GM19372 (cell line): ENCODE data around the gene SMIM38.

Experiments used
- ATAC-seq: cut with Tn5 transposase; IDR thresholded peaks from one replicate; pipeline ENCODE4 v1.9.1; 2021; ENCODE audit warnings: mild to moderate bottlenecking, low read depth, moderate library complexity; ENCODE audit not compliant: unreplicated experiment

Gene SMIM38

DNA sequence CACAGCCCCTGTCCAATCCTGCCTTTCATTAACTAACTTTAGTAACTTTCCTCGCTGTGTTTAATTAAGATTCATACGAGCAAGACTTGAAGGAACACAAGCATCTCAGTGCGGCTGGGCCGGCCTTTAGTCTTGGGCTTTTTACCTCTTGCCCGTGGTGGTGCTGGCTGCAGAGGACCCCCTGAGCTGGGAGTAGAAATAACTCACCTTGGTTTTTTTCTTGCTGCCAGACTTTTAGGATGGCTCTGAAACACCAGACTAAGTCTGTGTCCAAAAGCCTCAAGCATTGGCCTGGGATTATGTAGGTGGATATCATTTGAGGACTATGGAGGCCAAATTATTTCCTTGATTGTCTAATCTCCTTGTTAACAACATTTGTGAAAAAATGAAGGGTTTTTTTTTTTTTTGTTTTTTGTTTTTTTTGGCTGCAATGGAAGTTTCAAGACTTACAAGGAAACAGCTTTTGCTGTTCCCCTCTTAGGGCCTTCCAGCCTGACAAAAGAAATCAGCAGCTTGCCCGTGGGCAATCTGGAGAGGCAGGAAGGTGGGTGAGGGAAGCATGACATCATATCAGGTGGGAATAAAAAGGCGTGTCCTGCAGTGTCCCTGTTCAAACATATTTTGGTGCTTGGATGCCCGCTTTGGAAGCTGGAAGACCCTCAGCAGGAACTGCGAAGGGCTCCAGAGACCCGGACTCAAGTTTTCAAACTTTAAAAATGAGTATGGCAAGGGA, 44.0 kb downstream of the SMIM38 start:
- ATAC-seq: no peak

DNA sequence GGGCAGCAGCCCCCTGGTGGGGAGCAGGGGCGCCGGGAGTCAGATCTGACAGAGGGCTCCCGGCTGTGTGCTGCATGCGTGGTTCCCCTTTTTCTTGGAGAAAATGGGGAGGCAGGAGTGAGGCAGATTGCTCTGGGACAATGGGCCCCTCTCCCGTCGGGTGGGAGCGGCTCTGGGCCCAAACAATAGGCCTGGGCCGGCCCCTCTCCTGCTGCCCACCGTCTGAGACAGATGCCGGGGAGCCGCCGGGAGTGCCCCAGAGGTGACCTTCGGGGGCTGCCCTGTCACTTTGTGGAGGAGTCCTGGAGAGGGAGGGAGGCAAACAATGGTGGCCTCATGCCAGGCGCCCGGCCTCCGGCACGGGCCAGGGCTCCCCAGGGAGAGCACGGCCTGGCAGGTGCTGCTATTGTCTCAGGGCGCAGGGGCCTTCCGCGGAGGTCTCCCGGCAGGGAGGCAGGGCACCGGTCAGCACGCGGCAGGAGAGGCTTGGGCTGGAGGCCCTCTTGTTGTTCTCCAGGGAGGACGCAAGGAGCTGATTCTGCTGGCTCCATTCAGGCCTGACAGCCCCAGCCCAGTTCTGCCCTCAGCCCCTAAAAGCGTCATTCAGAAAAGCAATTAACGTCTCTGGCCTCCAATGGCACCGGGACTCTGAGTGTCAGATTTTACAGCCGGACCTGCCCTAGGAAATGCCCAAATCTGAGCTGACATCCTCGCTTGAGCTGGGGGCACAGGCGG, 44.8 kb downstream of the SMIM38 start:
- no peak for ATAC-seq

- no peak for ATAC-seq
These were observed 45.3 kb downstream of the SMIM38 start for GRCh38 chr11:69201066-69201365.

- no peak for ATAC-seq
These were observed 46.1 kb downstream of the SMIM38 start for GRCh38 chr11:69201764-69202370.

- ATAC-seq: no peak
These were observed 46.9 kb downstream of the SMIM38 start for GRCh38 chr11:69202511-69203221.

- no peak for ATAC-seq
These were observed 47.6 kb downstream of the SMIM38 start for GRCh38 chr11:69203381-69203780.

GRCh38 chr11:69203901-69204245, 48.1 kb downstream of the SMIM38 start:
- ATAC-seq: no peak

DNA sequence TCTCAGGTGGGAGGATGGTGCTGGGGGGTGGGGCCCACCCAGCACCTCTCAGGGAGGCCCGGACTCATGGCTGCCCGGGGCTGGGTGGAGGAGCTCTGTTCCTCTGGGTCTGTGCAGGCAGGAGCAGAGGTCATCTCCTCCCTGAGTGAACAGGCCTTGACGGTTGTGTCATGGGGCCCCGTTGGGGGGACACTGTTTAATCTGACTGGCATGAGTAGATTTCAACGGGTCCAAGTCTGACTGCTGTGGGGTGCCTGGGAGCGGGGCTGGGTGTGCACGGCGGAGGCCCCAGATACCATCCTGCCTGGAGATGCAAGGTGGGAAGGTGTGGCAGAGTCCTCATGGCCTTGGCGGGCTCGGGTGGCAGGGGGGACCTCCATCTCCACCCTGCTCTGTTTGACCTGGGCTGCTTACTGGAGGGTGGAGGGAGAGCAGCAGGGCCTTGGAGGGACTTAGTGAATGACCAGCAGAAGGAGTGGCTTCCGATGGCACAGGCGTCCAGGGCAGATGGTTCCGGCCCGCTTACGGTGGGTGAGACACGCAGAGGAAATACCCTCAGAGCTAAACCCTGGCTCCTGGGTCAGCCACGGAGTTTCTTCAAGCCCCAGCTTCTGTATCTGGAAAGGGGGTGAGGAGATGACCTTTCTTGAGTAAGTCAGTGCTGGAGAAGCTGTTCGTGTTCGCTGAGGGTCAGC, 48.7 kb downstream of the SMIM38 start:
- no peak for ATAC-seq

- no peak for ATAC-seq
These were observed 49.4 kb downstream of the SMIM38 start for GRCh38 chr11:69204941-69205742.
